Measurements from ENCODE around the gene COL25A1.

Gene COL25A1
- total RNA-seq: 0 to 0.68 (median 0.08) reads per million in 18 experiments

DNA sequence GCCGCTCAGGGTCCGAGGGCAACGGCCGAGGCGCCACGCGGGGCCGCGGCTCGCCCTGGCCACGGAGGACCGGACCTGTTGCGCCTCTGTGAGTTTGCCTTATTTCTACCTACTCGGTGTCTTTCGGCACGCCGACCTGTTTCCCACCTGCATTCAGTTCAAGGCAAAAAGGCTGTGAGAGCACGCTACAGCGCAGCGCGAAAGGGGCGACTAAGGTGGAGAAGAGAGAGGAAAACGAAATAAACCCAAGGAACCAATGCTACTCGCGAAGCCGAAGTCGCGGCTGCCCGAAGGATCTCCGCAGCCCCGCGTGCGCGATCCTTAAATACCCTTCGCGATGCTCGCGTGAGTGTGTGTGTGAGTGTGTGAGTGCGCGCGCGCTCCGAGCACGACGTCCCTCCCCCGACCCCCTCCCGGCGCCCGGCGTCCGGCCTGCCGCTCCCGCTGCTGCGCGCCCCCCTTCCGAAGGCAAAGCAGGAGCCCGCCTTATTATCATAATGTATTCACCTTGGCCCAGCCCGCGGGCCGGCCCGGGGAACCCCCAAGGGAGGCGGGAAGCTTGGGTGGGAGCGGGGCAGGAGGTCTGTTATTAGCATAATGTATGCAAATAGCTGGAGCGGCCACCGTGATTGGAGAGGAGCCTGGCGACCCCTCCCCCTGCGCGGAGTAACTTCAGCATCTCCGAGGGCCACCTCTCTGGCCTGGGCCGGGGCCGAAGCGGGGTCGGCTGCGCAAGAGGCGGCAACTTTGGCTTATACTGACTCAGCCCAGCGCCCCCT lies at the start of gene COL25A1:
COL25A1 (minus strand) TSS at position 298 of the 779 bp plus-strand sequence.
- DNase-seq: no peak

DNA sequence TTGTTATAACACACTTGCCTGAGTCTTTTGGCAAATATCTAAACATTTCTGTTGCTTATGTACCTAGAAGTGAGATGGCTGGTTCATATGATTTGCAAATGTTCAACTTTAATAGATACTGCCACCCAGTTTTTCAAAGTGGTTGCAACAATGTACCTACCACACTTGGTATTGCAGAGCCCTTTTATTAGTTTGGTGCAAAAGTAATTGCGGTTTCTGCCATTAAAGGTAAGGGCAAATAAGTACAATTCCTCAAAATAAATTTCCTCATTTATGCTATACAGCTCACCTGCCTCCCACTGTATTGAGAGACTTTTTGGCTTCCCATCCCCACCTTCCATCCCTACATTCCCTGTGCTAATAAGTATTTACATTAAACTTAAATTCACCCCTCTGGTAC lies 47.7 kb upstream of the COL25A1 start:
- DNase-seq: no peak

DNA sequence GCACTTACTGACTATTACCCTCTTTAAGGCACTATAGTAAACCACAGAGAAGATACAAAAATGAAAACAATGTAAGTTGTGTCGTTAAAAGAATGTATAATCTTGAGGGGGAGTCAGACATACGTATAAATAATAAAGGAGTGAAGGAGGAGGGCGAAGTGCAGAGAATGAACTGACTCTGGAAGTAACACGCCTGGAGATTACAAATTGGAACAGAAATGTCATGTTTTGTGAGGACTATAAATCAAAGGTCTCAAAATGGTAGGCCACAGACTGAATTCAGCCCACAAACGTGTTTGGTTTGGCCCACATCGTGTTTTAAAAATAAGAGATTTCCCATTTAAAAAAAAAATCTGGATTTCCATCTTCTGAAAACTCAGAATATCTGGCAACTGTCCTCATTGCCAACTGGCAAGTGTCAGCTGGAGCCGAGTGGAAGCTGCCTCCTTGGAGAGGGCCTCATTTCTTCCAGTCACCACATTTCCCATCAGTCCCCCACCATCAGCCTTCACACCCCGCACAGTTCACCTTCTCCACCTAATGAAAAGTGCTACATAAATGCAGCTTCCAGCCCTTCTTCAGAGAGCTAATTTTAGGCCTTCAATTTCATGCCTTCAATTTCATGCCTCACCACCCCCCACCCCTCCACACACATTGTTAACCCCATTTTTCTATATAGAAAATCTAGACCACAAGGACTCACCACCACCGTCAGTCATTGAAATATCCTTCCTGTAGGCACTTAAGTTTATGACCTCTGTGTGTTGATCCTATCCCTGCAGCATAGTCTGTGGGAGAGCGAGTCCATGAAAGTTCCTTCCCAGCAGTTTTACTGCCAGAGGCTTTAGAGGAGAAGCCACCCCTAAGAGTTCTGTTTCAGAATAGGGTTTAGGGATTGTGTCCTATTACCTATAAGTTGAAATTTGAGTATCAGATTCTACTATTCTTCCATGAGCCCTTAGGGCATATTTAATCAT lies 32.0 kb upstream of the COL25A1 start:
- DNase-seq: no peak

DNA sequence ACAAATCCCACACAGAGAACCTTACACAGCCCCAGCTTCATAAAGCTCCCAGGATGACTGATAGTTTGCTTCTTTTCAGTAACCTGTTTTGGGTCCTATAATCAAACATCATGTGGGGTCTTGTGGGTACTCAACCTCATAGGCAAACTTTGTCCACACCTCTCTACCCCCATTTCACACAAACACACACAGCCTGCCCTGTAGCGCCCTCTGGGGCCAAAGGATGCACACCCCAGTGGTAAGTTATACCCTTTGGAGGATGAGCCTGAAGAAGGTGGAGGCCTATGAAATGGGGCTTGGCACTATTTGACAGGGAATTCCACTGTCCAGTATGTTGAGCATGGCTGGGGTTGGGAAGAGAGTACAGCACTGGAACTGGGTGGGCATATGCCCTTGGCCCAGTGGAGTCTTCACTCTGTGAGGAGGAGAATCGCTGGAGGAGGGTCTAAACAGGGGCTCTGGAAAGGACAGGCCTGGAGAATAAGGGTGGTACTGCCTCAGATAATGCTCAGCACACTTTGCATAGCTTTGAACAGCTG lies 30.5 kb upstream of the COL25A1 start:
- DNase-seq: no peak

DNA sequence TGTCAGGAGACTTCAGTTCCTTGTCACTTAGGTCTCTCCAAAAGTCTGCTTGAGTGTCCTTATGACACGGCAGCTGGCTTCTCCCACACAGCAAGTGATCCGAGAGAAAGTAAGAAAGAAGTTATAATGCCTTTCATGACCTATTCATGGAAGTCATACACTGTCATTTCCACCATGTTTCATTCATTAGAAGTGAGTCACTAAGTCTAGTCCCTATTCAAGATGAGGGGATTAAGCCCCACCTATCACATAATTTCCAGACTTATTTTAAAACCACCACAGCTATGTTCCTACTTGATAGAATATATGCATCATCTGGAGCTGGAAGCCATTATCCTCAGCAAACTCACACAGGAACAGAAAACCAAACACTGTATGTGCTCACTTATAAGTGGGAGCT lies 25.2 kb upstream of the COL25A1 start:
- DNase-seq: no peak

DNA sequence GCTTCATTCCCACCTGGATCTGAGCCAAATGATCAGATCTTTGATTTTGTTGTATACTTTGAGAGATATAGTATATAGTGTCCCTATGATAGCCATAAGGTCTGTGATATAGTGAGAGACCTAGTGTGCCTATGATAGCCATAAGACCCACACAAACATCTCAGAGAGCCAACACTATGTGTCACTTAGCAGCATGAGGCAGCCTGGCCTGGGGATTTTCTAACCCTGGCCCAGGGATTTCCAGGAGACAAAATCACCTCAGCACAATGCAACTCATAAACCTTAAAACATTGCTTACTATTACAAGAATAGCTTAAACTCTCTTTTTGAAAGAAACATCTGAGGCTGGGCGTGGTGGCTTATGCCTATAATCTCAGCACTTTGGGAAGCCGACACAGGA lies 23.2 kb upstream of the COL25A1 start:
- DNase-seq: no peak

DNA sequence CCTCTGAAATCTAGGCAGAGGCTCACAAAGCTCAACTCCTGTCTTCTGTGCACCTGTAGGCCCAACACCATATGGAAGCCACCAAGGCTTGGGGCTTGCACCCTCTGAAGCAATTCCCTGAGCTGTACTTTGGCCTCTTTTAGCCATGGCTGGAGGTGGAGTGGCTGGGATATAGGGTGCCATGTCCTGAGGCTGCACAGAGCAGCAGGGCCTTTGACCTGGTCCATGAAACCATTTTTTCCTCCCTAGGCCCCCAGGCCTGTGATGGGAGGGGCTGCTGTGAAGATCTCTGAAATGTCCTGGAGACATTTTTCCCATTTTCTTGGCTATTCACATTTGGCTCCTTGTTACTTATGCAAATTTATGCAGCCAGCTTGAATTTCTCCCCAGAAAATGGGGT lies 20.9 kb upstream of the COL25A1 start:
- DNase-seq: no peak

DNA sequence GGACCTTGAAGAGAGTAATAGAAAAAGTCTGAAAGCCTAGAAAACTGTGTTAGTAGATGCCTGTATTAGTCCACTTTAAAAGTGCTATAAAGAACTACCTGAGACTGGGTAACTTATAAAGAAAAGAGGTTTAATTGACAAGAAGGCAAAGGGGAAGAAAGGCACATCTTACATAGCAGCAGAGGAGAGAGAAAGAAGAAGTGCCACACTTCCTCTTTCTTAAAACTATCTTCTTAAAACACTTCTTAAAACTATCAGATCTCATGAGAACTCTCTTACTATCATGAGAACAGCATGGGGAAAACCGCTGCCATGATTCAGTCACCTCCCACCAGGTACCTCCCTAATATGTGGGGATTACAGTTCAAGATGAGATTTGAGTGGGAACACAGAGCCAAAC lies 18.8 kb upstream of the COL25A1 start:
- peak; percentile 10 to 34 for DNase-seq

DNA sequence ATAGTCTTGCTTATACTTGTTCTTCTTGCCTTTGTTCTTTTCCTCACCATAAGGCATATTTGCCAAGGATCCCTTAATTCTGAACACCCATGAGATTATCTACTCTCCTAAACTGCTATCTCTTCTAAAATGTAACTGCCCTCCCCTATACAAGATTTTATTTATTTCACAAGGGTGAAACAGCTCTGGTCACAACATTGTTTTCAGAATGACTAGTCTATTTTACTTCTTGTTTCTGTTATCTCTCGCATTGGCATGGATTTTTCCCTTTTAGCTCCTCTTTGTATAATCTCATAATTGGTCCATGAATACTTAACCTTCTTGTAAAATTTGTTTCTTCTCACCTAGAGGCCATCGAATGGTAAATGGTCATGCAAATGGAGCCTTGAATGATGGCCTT lies 17.2 kb upstream of the COL25A1 start:
- no peak for DNase-seq

DNA sequence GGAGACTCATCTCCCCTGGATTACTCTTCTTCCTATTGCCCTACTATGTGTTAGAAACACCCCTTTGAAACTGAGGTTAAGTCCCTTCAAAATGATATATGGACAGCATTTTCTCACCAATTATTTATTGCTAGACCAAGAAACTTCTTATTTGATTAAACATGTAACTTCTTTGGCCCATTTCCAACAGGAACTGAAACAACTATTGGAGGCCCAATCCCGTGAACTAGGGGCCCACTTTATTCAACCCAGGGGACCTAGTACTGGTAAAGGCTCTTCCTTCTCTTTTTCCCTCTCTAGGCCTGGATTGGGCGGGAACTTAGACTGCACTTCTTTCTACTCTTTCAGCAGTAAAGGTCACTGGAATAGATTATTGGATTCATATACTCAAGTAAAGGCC lies 16.7 kb upstream of the COL25A1 start:
- no peak for DNase-seq

DNA sequence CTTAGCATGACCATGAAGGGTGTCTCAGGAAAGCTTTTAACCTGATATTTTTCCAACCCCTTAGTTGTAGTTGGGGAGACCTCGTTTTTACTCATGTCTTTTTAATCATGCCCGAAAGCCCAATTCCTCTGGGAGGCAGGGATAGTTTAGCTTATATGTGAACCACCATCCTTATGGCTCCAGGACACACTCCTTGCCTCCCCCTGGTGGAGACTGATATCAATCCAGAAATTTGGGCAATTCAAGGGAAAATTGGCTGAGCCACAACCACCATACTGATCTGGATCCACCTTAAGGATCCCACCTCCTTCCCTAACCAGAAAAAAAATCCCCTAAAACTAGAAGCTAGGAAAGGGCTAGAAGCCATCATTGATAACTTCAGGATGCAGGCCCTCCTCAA lies 13.4 kb upstream of the COL25A1 start:
- DNase-seq: no peak

DNA sequence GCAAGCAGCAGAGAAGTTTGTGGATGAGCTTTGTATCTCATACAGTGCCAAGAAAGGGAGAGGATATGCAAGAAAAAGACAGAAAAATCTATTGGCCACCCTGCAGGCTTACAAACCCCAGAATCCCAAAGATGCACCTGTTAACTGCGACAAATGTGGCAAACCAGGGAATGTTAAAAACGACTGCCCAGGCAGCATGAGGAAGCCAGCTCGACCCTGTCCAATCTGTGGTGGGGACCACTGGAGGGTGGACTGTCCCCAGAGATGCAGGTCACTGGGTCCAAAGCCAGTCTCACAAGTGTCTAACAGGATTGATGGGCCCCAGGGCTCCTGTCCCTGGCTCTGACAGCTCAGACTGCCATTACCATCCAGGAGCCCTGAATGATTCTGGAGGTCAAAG lies 12.9 kb upstream of the COL25A1 start:
- DNase-seq: no peak

DNA sequence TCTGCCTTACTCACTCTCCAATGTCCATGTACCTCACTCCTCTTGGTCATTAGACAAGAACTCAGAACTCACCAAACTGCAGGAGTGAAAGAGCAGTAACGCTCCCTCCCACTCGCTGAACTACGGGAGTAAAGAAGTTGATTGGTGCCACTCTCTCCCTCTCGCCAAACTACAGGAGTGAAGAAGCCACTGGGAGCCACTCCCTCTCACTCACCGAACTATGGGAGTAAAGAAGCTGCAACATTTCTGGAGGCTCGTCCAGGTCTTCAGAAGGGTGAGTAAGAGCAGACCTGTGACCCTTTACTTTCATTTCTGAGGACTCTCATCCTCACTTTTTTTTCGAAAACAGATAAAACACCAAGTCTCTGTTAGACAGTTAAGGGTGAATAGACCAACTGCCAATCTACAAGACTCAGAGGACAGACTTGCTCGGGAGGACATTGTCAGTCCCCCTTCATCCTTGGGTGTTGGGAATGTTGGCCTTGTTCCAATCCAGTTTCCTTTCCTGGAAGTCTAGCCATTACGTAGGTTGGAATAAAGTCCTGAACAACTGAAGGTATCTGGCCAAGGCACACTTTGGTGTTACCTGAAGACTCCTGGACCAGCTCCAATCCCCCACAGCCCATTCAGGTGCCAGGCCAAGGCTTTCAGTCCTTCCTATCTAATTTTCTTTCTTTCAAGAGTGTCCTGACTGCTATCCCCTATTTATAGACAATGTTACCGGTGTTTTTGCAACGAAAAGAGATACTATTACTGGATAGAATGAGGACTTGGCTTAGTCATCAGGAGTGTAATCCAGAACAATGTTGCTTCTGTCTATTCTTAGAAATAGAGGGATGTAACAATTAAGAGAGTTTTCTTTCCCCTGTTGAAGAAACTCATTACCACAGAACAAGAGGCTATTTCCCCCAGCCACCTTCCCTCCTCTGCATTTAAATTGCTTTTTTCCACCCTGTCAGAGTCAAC lies 11.0 kb upstream of the COL25A1 start:
- DNase-seq: no peak

DNA sequence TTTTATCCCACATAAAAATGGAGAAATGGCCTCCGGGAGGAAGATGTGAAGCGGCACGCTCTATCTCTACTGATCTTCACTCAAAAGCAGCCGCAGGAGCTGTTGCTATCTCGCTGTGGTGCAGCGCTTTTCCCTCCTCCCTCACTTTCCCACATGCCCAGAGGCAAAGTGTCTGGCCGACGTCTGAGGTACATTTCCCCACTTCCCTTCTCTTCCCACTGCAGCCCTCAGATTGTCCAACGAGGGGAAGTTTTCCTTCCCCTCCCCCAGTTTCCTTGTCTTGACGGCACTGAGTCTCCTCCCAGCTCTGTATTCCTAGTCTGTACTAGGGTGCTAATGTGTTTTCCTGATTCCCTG lies 660 bp upstream of the COL25A1 start:
- DNase-seq: peak in 1 of 2 donors; percentile 27

DNA sequence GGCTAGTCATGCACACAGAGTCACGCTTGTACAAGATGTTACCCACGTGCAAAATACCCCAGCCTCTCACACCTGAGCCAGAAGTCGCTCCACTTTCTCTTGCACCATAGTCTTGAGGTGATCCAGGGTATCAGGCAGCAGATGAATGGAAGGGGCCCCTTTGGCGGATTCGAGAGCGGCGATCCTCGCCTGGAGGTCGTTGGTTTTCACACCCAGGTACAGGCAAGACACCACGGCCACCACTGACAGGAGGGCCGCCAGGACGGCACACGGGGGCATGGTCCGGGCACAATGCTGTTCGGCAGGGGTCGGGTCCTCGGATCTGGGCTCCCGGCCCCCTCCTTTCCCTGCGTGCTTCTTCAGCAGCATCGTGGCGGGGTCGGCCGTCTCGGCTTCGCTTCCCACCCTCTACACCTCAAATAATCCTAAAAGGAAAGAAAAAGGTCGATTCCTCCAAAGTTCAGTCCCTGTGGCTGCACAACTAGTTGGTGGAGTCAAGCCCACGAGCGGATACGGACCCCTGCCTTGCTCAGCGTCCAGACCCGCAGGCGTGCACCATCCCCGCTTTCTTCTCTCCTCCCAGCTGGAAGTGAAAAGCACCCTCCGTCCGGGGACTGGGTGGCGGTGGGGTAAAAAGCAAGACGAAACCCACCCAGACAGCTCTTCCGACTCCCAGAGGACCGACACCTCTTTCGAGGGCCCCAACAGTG lies 652 bp downstream of the COL25A1 start:
- no peak for DNase-seq

DNA sequence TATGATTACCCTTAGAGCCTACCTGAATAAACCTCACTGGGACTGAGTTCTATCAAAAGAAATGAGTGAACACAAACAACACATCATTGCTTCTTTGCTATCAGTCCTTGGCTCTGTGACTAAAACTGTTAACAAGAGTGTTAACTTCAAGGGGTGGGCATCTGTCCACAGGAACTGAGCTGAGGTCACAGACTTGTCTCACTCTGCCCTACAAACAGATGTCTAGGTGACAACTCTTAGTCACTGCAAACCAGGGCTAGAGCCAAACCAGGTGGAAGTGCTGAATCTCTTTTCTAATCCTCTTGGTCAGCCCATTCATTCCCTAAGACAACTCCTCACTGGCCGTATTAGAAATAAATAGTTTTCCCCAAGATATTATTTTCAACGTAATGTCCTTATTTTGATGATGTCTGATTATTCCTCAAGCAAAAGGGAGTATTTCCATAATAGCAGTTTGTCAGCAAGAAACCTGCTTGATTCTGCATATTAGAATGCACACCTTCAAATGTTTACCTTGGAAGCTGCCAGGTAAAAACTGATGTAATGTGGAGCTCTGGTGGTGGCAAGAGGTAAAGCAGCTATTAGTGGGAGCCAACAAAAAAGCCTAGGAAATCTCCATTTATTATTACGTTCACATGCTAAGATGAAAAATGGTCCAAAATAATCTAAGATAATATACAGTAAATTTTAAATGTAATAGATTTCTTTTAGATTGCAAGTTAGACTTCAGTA lies 4.0 kb downstream of the COL25A1 start:
- DNase-seq: no peak

DNA sequence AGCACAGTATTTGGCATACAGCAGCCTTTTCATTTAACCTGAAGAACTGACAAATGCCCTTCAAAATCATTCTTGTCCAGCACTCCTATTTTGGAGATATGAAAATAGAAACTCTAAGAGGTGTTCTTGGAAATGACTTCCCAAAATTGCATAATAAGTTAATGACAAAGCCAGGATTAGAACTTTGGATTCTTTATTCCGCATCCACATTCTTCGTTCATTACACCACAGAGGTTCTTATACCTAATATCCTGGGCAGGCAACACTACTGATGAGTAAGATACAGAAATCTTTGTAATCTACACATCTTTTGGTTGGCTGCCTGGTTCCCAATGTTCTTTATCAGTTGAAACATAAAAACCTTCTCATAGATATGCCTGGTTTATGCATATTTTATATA lies 5.9 kb downstream of the COL25A1 start:
- DNase-seq: no peak

DNA sequence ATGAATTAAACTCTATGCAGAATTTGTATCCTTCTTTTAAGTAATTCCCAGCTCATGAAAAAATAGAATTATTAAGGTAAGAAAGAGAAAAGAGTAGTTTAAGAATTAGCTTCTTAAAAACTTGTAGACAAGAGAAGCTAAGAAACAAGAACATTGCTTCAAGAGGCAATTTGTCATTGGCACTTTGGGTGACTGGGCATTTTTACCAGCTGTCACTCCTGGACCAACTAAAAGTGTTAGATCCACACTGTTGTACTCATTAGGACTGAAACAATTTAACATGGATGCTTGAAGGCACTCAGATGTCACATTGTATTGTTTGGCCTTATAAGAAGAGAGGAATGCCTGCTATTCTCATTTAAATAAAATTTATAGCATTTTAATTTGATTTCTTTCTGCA lies 7.4 kb downstream of the COL25A1 start:
- DNase-seq: no peak

DNA sequence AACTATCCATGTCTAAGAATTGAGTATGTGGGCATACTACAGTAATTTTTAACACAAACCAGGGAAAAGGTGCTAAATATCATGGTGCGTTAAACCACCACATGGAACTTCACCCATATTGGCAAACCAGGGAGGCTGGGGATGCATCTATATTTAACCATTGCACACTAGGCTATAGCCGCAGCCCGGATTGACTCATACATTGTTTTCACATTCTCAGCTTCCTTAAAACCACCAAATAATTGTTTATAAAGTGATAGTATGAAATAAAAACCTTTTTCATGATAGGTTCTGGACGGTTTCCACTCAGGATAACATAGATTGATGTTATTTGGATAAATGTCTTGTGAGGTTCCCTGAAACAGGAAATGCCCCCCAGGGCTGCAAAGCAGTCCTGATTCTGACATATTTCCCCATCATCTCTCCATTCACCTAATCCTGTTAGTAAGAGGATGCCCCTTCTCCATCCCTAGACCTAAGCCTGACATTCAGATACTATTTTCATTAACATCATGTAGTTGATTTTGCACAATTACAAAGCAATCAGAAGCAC lies 7.9 kb downstream of the COL25A1 start:
- DNase-seq: no peak

DNA sequence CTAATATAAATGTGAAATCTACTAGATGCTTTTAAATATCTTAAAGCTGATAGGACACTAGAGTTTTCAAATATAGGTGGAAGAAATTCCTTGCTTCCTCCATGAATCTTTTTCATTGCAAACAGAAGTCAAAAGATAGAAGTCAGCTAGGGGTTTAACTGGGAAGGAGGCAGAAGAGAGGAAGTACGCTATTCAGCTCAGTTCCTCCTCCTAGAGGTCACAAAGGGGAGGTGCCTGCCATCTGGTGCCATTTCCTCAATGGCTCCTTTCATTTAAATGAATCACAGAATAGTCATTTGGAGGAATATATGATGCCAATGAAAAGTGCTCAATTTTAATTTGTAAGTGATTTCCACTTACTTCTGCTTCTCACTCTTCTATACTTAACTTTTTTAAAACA lies 8.5 kb downstream of the COL25A1 start:
- DNase-seq: peak; percentile 53 to 65
